Midbrain (tissue), 1 donor: ENCODE results near the gene BPIFB2.
"Not testable (repeated sequence)": the region's sequence is repeated elsewhere in the genome, so short reads cannot be mapped to it uniquely, and the experiment has no call there.

ENCODE experiments used
- DNase-seq: peaks from one replicate; lab custom pipeline; 2025; lab: John Stamatoyannopoulos, UW

BPIFB2 gene

GRCh38 chr20:32970115-32970972 is 37.2 kb upstream of the BPIFB2 start:
- DNase-seq: no peak

GRCh38 chr20:32970973-32971300 is 36.6 kb upstream of the BPIFB2 start:
- DNase-seq: no peak

DNA sequence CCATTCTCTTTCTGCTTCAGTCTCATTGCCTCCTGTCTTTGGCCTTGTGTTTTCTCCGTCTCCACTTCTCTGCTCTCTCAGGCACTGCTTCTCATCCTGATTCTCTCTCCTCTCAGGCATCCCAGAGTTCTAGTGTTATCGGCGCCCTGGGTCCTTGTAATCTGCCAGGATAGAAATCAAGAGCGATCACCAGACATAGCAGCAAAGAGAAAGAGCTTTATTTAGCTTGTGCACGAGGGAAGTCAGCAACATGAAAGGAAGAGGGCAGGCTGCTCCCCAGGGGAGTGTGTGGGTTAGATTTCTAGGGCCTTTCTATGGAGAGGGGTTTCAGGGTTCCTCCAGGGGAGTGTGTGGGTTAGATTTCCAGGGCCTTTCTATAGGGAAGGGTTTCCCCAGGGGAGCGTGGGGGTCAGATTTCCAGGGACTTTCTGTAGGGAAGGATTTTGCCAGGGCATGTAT is 35.8 kb upstream of the BPIFB2 start:
- no peak for DNase-seq

- DNase-seq: no peak
These were observed 35.1 kb upstream of the BPIFB2 start for GRCh38 chr20:32972181-32973076.

DNA sequence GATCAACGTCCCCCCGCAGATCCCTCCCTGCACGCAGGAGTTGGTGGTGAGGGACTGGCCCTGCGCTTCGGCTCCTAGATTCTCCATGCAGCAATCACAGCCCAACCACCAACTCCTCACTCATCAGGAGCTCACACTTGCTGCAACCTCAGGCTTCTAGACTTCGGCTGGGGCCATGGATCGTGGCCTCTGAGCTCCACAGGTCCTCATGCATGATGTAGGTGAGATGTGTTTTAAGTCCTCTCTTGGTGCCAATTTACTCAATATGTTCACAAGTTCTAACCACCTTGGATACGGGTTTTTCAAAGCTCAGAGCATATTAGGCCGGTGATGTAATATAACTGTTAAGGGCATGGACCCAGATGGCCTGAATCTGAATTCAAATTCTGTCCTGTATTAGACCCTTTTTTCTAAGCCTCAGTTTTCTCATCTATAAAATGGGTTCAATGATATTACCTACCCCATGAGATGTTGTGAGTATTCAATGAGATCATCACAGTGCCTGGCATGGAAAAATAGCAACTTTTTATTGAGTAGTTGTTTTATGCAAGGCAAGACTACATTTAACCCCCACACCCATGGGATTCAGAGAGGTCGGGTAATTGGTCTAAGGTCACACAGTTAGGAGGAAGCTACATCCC is 34.3 kb upstream of the BPIFB2 start:
- DNase-seq: no peak

- not testable (repeated sequence) for DNase-seq
These were observed 33.1 kb upstream of the BPIFB2 start for GRCh38 chr20:32974204-32975064.

DNA sequence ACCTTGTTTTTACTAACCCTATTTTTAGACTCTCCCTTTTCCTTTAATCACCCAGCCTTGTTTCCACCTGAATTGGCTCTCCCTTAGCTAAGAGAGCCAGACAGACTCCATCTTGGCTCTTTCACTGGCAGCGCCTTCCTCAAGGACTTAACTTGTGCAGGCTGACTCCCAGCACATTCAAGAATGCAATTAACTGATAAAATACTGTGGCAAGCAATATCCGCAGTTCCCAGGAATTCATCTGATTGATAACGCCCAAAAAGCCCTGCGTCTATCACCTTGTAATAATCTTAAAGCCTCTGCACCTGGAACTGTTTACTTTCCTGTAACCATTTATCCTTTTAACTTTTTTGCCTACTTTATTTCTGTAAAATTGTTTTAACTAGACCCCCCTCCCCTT is 32.4 kb upstream of the BPIFB2 start:
- not testable (repeated sequence) for DNase-seq

- no peak for DNase-seq
These were observed 31.5 kb upstream of the BPIFB2 start for GRCh38 chr20:32975698-32976674.

- no peak for DNase-seq
These were observed 30.8 kb upstream of the BPIFB2 start for GRCh38 chr20:32976746-32977145.

DNA sequence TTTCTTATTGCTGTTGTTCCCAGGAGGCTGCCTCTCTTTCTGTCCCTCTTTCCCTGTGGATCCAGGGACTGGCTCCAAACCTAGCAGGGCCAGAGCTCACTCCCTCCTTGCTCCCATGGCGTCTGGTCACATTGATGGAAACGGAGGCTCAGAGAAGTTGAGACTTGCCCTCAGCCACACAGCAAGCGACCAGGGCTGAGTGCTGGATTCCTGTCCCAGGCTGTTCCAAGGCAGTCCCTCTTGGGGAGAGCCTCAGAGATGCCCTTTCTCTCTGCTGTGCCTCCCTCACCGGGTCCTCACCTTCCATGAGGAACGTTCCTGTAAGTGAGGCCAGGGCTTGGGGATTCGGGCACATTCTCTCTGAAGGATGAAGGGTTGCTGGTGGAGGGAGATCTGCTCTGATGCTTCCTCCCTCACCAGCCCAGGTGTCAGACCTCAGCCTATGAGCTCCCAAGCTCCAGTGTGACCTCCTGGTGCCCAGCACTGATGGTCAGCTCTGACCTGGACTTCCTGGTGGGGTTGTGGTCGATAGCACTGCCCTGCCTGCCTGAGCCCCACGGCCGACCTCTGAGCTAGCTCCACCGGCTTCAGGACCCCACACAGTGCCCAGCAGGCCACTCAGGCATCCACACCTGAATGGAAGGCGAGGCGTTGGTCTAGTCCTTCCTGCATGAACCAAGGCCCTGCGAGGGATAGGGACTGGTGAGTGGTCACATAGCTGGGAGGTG is 30.1 kb upstream of the BPIFB2 start:
- DNase-seq: no peak

- no peak for DNase-seq
These were observed 29.5 kb upstream of the BPIFB2 start for GRCh38 chr20:32978009-32978335.

DNA sequence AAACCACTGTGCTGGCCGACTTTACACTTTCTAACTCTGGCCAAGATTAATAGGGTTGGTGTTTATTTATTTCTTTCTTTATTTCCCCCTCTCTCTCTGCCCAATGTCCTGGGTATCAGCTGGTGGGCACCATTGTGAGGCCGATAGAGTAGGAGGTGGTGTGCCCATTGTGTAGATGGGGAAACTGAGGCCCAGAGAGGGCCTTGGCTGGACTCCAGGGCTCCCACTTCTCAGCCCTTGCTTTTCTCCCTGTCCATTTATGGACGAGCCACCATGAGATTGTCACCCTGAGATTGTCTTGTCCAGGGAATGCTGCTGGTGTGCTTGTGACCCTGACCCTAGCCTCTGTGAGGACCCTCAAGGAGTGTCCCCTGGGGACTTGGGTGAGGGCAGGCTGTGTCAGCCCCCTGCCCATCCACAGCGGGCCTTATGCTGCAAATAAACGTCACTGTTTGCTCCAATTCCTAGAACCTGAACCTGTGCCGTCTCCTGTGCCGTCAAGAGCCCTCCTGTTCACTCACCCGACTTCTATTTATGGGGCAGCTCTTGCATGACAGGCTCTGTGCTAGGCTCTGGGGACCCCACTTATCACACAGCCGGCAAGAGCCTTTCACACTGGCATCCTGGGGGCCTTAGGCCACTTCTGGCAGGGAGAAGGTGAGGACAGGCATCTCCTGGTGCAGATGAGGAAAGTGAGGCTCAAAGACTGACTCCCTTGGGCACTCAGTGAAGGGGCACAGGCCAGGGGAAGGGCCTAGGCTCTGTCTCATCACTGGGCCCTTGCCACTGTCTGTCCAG is 28.1 kb upstream of the BPIFB2 start:
- no peak for DNase-seq

- peak; percentile 91 for DNase-seq
These were observed 27.2 kb upstream of the BPIFB2 start for GRCh38 chr20:32980131-32980941.

DNA sequence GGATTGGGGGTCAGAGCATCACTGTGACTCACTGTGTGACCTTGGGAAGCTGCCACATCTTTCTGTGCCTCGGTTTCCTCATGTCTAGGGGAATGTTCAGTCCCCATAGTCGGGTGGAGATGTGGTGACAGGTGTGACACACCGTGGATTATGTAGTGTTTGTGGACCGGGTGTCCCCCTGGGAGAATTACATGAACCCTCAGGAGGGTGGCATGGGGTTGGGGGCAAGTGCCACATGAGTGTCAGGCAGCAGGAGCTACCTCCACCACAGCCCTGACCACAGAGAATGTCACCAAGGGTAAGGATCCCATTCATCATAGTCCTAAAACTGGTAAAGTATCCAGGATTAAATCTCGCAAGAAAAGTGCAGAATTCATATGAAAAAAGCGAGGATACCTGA is 26.5 kb upstream of the BPIFB2 start:
- DNase-seq: peak; percentile 36

DNA sequence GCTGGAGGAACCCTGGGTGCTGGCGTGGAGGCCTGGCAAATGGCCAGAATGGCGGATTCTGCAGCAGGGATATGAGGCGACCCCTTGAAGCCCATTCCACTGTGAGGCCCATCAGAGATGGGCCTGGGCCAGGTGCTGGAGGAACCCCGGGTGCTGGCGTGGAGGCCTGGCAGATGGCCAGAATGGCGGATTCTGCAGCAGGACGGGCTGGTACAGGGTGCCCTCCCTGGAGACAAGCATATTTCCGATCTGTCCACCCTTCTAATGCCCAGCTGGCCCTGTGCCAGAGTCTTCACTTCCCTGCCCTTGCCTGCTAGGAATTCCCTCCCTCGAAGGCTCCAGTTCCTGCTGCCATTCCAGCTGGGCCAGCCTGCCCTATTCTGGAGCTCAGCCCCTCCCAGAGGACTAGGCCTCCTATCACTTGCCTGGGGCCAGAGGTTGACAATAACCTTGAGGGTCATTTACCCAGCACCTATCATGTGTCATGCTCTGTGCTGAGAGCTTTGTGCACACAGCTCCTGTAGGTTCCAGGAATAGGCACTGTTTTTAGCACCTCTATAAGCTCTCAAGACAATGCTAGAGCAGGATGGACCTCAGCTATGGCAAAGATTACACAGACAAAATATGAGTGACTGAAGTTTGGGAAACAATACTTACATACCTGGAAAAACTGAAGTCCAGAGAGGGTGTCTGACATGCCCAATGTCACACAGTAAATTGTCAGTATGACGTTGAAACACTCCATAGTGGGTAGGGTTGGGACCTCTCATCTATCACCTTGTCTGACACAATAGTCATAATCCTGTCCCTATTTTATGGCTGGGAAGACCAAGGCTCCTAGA is 24.7 kb upstream of the BPIFB2 start:
- DNase-seq: no peak

DNA sequence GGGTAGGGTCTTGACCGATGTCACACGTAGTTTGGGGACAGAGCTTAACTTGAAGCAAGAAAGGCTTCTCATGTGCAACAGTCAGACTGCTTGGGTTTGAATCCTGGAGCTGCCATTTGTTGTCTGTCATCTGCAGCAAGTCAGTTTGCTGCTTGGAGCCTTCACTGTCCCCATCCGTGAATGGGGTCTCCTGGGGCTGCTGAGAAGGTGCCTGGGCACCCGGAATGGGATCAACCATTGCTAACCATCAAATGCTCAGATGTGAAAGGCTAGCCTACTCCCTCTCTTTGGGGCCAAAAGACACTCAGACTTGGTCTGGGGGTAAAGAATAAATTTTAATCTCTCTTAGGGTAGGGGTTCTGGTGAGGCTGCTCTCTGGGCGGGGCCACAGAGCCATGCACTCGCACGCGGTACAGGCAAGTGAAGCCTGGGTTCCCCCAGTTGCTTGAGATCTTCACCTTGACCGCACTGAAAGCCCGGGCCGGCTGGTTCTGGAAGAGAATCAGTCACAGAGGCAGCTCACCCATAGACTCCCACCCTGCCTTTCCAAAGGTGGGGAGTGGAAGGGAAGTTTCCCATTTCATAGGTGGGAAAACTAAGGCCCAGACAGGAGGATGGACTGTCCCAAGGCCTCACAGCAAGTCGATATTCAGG is 23.9 kb upstream of the BPIFB2 start:
- DNase-seq: no peak

DNA sequence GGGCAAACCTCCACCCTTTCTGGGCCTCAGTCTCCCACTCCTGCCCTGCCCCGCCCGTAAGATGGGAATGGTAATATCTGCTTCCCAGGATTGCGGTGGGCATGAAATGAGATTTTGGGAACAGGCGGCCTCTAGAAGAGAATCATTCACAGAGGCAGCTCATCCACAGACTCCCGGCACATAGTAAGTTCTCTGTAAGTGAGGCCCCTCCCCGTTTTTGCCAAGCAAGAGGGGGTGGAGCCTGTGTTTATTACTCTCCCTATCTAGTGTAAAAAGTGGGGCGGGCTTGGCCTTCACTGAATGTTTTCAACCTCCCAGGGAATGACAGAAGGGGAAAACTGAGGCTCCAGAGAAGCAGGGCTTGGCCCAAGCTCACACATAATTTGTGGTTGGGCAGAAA is 23.3 kb upstream of the BPIFB2 start:
- DNase-seq: peak; percentile 78
